Trophoblast cell (in vitro differentiated cells and primary cell): Measurements from ENCODE around the gene ATXN1.
A peak's percentile ranks its signal among the peaks of the same experiment; 100 is the strongest.

Experiments
- DNase-seq, 2 donors: peaks; one replicate each; pipeline ENCODE4 v3.0.0-alpha.2; 2016
- H2AFZ ChIP-seq: 2 replicates; pipeline ENCODE4 v1.6.1; 2013; ENCODE audit warnings: low read length, moderate library complexity, mild to moderate bottlenecking; ENCODE audit not compliant: insufficient read depth, poor library complexity
- H2AK5ac ChIP-seq: 2 replicates; pipeline ENCODE4 v1.6.1; 2013; ENCODE audit warnings: mild to moderate bottlenecking, low read length
- H2BK120ac ChIP-seq: 2 replicates; pipeline ENCODE4 v1.6.1; 2013; ENCODE audit warnings: low read length, mild to moderate bottlenecking, moderate library complexity; ENCODE audit not compliant: insufficient read depth, poor library complexity
- H2BK12ac ChIP-seq: 2 replicates; pipeline ENCODE4 v1.6.1; 2013; ENCODE audit warnings: mild to moderate bottlenecking, low read length, moderate library complexity
- H2BK5ac ChIP-seq: 2 replicates; pipeline ENCODE4 v1.6.1; 2013; ENCODE audit warnings: low read length, low read depth, moderate library complexity, mild to moderate bottlenecking; ENCODE audit not compliant: poor library complexity
- H3K14ac ChIP-seq: 2 replicates; pipeline ENCODE4 v1.6.1; 2013; ENCODE audit warnings: mild to moderate bottlenecking, low read length
- H3K18ac ChIP-seq: 2 replicates; pipeline ENCODE4 v1.6.1; 2013; ENCODE audit warnings: mild to moderate bottlenecking, low read length
- H3K23ac ChIP-seq: 2 replicates; pipeline ENCODE4 v1.6.1; 2013; ENCODE audit warnings: low read length
- H3K27ac ChIP-seq: 2 replicates; pipeline ENCODE4 v1.5.1; 2013; ENCODE audit warnings: low read depth, mild to moderate bottlenecking, inconsistent platforms, low read length, moderate library complexity
- H3K27me3 ChIP-seq: 2 replicates; pipeline ENCODE4 v1.6.1; 2013; ENCODE audit warnings: inconsistent platforms, mild to moderate bottlenecking, low read length, moderate library complexity; ENCODE audit not compliant: insufficient read depth
- H3K36me3 ChIP-seq, 2 experiments: 1 replicate in 1 of 2; 2 replicates in 1 of 2; pipeline ENCODE4 v1.6.1; 2013; ENCODE audit warnings: low read length in 2 of 2, mild to moderate bottlenecking in 2 of 2, moderate library complexity in 1 of 2; ENCODE audit not compliant: insufficient read depth in 2 of 2, control insufficient read depth in 1 of 2
- H3K4ac ChIP-seq: 2 replicates; pipeline ENCODE4 v1.6.1; 2013; ENCODE audit warnings: low read depth, mild to moderate bottlenecking, low read length, moderate library complexity
- H3K4me1 ChIP-seq, 2 experiments: 1 replicate in 1 of 2; 2 replicates in 1 of 2; pipeline ENCODE4 v1.6.1; 2013; ENCODE audit warnings: low read length in 2 of 2, mild to moderate bottlenecking in 2 of 2, moderate library complexity in 1 of 2; ENCODE audit not compliant: insufficient read depth in 2 of 2, control insufficient read depth in 1 of 2
- H3K4me2 ChIP-seq: 2 replicates; pipeline ENCODE4 v1.6.1; 2013; ENCODE audit warnings: inconsistent platforms, mild to moderate bottlenecking, low read length, moderate library complexity
- H3K4me3 ChIP-seq: 2 replicates; pipeline ENCODE4 v1.5.1; 2013; ENCODE audit warnings: mild to moderate bottlenecking, low read depth, low read length, inconsistent platforms
- H3K79me1 ChIP-seq: one replicate; pipeline ENCODE4 v1.6.1; 2013; ENCODE audit warnings: low read length
- H3K79me2 ChIP-seq: 2 replicates; pipeline ENCODE4 v1.6.1; 2013; ENCODE audit warnings: low read length, mild to moderate bottlenecking; ENCODE audit not compliant: control insufficient read depth, insufficient read depth, poor library complexity
- H3K9ac ChIP-seq: 2 replicates; pipeline ENCODE4 v1.6.1; 2013; ENCODE audit warnings: mild to moderate bottlenecking, low read length
- H3K9me3 ChIP-seq: 2 replicates; pipeline ENCODE4 v1.6.1; 2013; ENCODE audit warnings: low read depth, mild to moderate bottlenecking, control low read depth, inconsistent platforms, low read length; ENCODE audit not compliant: insufficient read depth
- H4K12ac ChIP-seq: 2 replicates; pipeline ENCODE4 v1.6.1; 2013; ENCODE audit warnings: low read depth, mild to moderate bottlenecking, low read length, moderate library complexity
- H4K8ac ChIP-seq: 2 replicates; pipeline ENCODE4 v1.6.1; 2013; ENCODE audit warnings: low read depth, mild to moderate bottlenecking, low read length, moderate library complexity
- H4K91ac ChIP-seq: one replicate; pipeline ENCODE4 v1.6.1; 2013; ENCODE audit warnings: low read depth, mild to moderate bottlenecking, low read length, moderate library complexity
- WGBS: extraction: QIAGEN DNeasy Blood & Tissue Kit; methylation state at CpG from one replicate; pipeline ENCODE4 v1.1.7; 2013; ENCODE audit warnings: missing lambda C conversion rate; ENCODE audit not compliant: insufficient read length, insufficient coverage; ENCODE audit errors: extremely low coverage; 5-methylcytosine and 5-hydroxymethylcytosine counted together

Gene ATXN1

GRCh38 chr6:16774437-16774836 lies 13.2 kb upstream of the ATXN1 start:
- Histone ChIP-seq H3K23ac (no peak overlapping the region), H2BK120ac (no peak overlapping the region), H3K18ac (no peak overlapping the region), H3K36me3 (no peaks in the 10 kb centered on the region), H3K4me2 (no peak overlapping the region), H3K27ac (no peak overlapping the region), H3K79me1 (no peaks in the 10 kb centered on the region), H3K4me3 (no peak overlapping the region), H3K9ac (no peak overlapping the region), H2BK12ac (no peak overlapping the region), H2BK5ac (no peak overlapping the region), H3K79me2 (no peaks in the 10 kb centered on the region), H3K9me3 (no peaks in the 10 kb centered on the region), H2AK5ac (no peak overlapping the region), H2AFZ (no peak overlapping the region), H4K91ac (no peak overlapping the region), H3K4ac (no peak overlapping the region), H3K4me1 (no peaks in the 10 kb centered on the region), H4K8ac (no peak overlapping the region), H4K12ac (no peak overlapping the region), H3K27me3 (no peaks in the 10 kb centered on the region), H3K14ac (no peak overlapping the region)
- DNase-seq, result no peak
- no CpG with 5 or more reads among the region's 1 CpG for WGBS

GRCh38 chr6:16773362-16773761 lies 12.1 kb upstream of the ATXN1 start:
- no peak overlapping the region for H3K14ac ChIP-seq
- no peak overlapping the region for H4K91ac ChIP-seq
- no peak overlapping the region for H3K27ac ChIP-seq
- H3K79me1 ChIP-seq, result no peaks in the 10 kb centered on the region
- no peak overlapping the region for H3K23ac ChIP-seq
- H3K27me3 ChIP-seq, result no peaks in the 10 kb centered on the region
- no peaks in the 10 kb centered on the region for H3K79me2 ChIP-seq
- H2BK5ac ChIP-seq, result no peak overlapping the region
- no peak overlapping the region for H4K8ac ChIP-seq
- no peak for DNase-seq
- H3K36me3 ChIP-seq, result no peaks in the 10 kb centered on the region
- H4K12ac ChIP-seq, result no peak overlapping the region
- no peak overlapping the region for H3K4me2 ChIP-seq
- H2AFZ ChIP-seq, result no peak overlapping the region
- no peaks in the 10 kb centered on the region for H3K4me1 ChIP-seq
- no peaks in the 10 kb centered on the region for H3K9me3 ChIP-seq
- WGBS, result no CpG with 5 or more reads among the region's 2 CpGs
- H3K9ac ChIP-seq, result no peak overlapping the region
- no peak overlapping the region for H3K4me3 ChIP-seq
- H2BK12ac ChIP-seq, result no peak overlapping the region
- H3K18ac ChIP-seq, result no peak overlapping the region
- no peak overlapping the region for H3K4ac ChIP-seq
- H2AK5ac ChIP-seq, result no peak overlapping the region
- no peak overlapping the region for H2BK120ac ChIP-seq

GRCh38 chr6:16770701-16771569 lies 9.7 kb upstream of the ATXN1 start:
- Histone ChIP-seq H3K14ac (no peak overlapping the region), H3K9me3 (no peaks in the 10 kb centered on the region), H3K4me1 (no peaks in the 10 kb centered on the region), H3K4me2 (no peak overlapping the region), H3K9ac (no peak overlapping the region), H2BK120ac (no peak overlapping the region), H4K12ac (no peak overlapping the region), H3K4me3 (no peak overlapping the region), H3K23ac (no peak overlapping the region), H3K36me3 (no peaks in the 10 kb centered on the region), H2BK12ac (no peak overlapping the region), H3K27ac (no peak overlapping the region), H2AK5ac (no peak overlapping the region), H2AFZ (no peak overlapping the region), H4K8ac (no peak overlapping the region), H3K4ac (no peak overlapping the region), H3K27me3 (no peaks in the 10 kb centered on the region), H3K79me2 (no peaks in the 10 kb centered on the region), H3K18ac (no peak overlapping the region), H3K79me1 (no peaks in the 10 kb centered on the region), H2BK5ac (no peak overlapping the region), H4K91ac (no peak overlapping the region)
- WGBS, result no CpG with 5 or more reads among the region's 16 CpGs
- peak; percentile 65 to 80 for DNase-seq

- no peak overlapping the region for H2AK5ac ChIP-seq
- H4K91ac ChIP-seq, result no peak overlapping the region
- H3K27me3 ChIP-seq, result no peaks in the 10 kb centered on the region
- H3K9ac ChIP-seq, result no peak overlapping the region
- no peak overlapping the region for H3K18ac ChIP-seq
- no peak for DNase-seq
- no peaks in the 10 kb centered on the region for H3K79me1 ChIP-seq
- H4K8ac ChIP-seq, result no peak overlapping the region
- H3K36me3 ChIP-seq, result no peaks in the 10 kb centered on the region
- H3K23ac ChIP-seq, result no peak overlapping the region
- no peak overlapping the region for H3K4me3 ChIP-seq
- H4K12ac ChIP-seq, result no peak overlapping the region
- H3K4me2 ChIP-seq, result no peak overlapping the region
- H2AFZ ChIP-seq, result no peak overlapping the region
- H3K14ac ChIP-seq, result no peak overlapping the region
- H2BK12ac ChIP-seq, result no peak overlapping the region
- H3K4me1 ChIP-seq, result no peaks in the 10 kb centered on the region
- H3K27ac ChIP-seq, result no peak overlapping the region
- no CpG with 5 or more reads among the region's 5 CpGs for WGBS
- no peak overlapping the region for H3K4ac ChIP-seq
- H3K79me2 ChIP-seq, result no peaks in the 10 kb centered on the region
- no peak overlapping the region for H2BK120ac ChIP-seq
- no peak overlapping the region for H2BK5ac ChIP-seq
- no peaks in the 10 kb centered on the region for H3K9me3 ChIP-seq
These were observed 8.7 kb upstream of the ATXN1 start for GRCh38 chr6:16769986-16770376.
